Stimulated activated CD4-positive, alpha-beta T cell treated with anti-CD3 and anti-CD28 coated beads, Interleukin-4, amount 100 ng/mL, for 24 hours (primary cell): Measurements from ENCODE around the gene NEK10.
"Not testable (repeated sequence)": the region's sequence is repeated elsewhere in the genome, so short reads cannot be mapped to it uniquely, and the experiment has no call there.

ENCODE experiments used
- DNase-seq: peaks from one replicate; pipeline ENCODE4 v3.0.0-alpha.2; 2020

Gene NEK10

GRCh38 chr3:27310688-27311087, 58.5 kb downstream of the NEK10 start:
- no peak for DNase-seq

GRCh38 chr3:27307566-27307965, 61.6 kb downstream of the NEK10 start:
- no peak for DNase-seq

- DNase-seq = no peak
Measured at GRCh38 chr3:27302891-27303290, 66.3 kb downstream of the NEK10 start.

GRCh38 chr3:27298981-27299380, 70.2 kb downstream of the NEK10 start:
- not testable (repeated sequence) for DNase-seq

- DNase-seq = no peak
Measured at GRCh38 chr3:27293939-27294338, 75.2 kb downstream of the NEK10 start.

- DNase-seq = no peak
Measured at GRCh38 chr3:27290760-27291159, 78.4 kb downstream of the NEK10 start.

GRCh38 chr3:27289769-27290413, 79.3 kb downstream of the NEK10 start:
- no peak for DNase-seq

GRCh38 chr3:27287052-27287451, 82.1 kb downstream of the NEK10 start:
- DNase-seq = no peak

- not testable (repeated sequence) for DNase-seq
Measured at GRCh38 chr3:27286467-27286866, 82.7 kb downstream of the NEK10 start.

- no peak for DNase-seq
Measured at GRCh38 chr3:27285668-27286067, 83.5 kb downstream of the NEK10 start.

GRCh38 chr3:27281671-27282150, 87.5 kb downstream of the NEK10 start:
- DNase-seq = no peak

- DNase-seq = no peak
Measured at GRCh38 chr3:27279123-27279522, 90.1 kb downstream of the NEK10 start.

GRCh38 chr3:27278383-27279055, 90.7 kb downstream of the NEK10 start:
- no peak for DNase-seq

- DNase-seq = no peak
Measured at GRCh38 chr3:27275441-27275990, 93.7 kb downstream of the NEK10 start.

- DNase-seq = no peak
Measured at GRCh38 chr3:27271890-27272289, 97.3 kb downstream of the NEK10 start.

- no peak for DNase-seq
Measured at GRCh38 chr3:27254896-27255295, 114.3 kb downstream of the NEK10 start.

- DNase-seq = no peak
Measured at GRCh38 chr3:27253831-27254230, 115.4 kb downstream of the NEK10 start.

GRCh38 chr3:27253391-27253790, 115.8 kb downstream of the NEK10 start:
- DNase-seq = no peak

- no peak for DNase-seq
Measured at GRCh38 chr3:27252646-27253045, 116.5 kb downstream of the NEK10 start.

GRCh38 chr3:27244374-27244773, 124.8 kb downstream of the NEK10 start:
- DNase-seq = no peak

GRCh38 chr3:27239951-27240350, 129.2 kb downstream of the NEK10 start:
- no peak for DNase-seq

GRCh38 chr3:27228805-27229204, 140.4 kb downstream of the NEK10 start:
- DNase-seq = no peak

- DNase-seq = no peak
Measured at GRCh38 chr3:27224197-27224596, 145.0 kb downstream of the NEK10 start.

- no peak for DNase-seq
Measured at GRCh38 chr3:27221264-27221932, 147.8 kb downstream of the NEK10 start.
